ENCODE data around the gene GABBR2. TPM values are rescaled to one million over a fixed set of nuclear protein-coding genes. Genes with fewer than 3 reads are reported as not detected.

Gene GABBR2
- total RNA-seq, 4 donors from 2014 or later = under 0.01 to 0.62 TPM; not detected in 2

DNA sequence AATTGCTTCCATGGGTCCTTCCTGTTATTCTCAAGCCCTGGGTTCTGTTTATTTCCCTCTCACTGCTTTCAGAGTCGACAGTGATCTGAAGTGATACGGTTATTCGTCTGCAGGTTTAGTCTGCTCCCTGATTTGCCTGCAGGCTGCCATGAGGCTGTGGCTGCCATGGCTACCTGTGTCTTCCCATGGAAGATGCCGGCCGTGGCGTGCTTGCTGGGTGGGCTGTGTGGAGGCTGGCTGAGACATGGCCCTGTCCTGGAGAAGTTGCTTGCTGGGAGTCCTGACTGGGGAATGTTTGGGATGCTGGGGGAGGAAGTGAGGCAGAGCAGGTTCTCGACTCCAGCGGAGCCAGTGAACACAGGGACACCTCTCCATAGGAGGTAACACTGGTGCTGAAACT, 349.2 kb downstream of the GABBR2 start:
- Histone ChIP-seq H3K4me1 (no peaks in the 10 kb centered on the region), H3K27ac (no peak overlapping the region), H3K9me3 (no peaks in the 10 kb centered on the region), H3K4me3 (no peak overlapping the region), H3K36me3 (no peaks in the 10 kb centered on the region), H3K27me3 (peaks cover 0 to 3% of the 10 kb centered on the region in 2 donors)
- no peak for DNase-seq
- TF ChIP-seq CTCF (IDR thresholded peaks at IDR 0.05) (no peak), POLR2A (IDR thresholded peaks at IDR 0.05) (no peak)
- intact Hi-C loops (cut with DNase I; ENCODE audit: low total_unique reads) = no loop called here

- intact Hi-C loops (cut with DNase I; ENCODE audit: low total_unique reads) = no loop called here
- Histone ChIP-seq H3K4me3 (no peak overlapping the region), H3K9me3 (no peaks in the 10 kb centered on the region), H3K36me3 (no peaks in the 10 kb centered on the region), H3K27ac (no peak overlapping the region), H3K4me1 (no peaks in the 10 kb centered on the region), H3K27me3 (peaks cover 0 to 3% of the 10 kb centered on the region in 2 donors)
- DNase-seq = no peak
- no peak for TF ChIP-seq CTCF (IDR thresholded peaks at IDR 0.05)
- TF ChIP-seq POLR2A (IDR thresholded peaks at IDR 0.05) = no peak
These were observed 350.7 kb downstream of the GABBR2 start for GRCh38 chr9:98357921-98358535.

DNA sequence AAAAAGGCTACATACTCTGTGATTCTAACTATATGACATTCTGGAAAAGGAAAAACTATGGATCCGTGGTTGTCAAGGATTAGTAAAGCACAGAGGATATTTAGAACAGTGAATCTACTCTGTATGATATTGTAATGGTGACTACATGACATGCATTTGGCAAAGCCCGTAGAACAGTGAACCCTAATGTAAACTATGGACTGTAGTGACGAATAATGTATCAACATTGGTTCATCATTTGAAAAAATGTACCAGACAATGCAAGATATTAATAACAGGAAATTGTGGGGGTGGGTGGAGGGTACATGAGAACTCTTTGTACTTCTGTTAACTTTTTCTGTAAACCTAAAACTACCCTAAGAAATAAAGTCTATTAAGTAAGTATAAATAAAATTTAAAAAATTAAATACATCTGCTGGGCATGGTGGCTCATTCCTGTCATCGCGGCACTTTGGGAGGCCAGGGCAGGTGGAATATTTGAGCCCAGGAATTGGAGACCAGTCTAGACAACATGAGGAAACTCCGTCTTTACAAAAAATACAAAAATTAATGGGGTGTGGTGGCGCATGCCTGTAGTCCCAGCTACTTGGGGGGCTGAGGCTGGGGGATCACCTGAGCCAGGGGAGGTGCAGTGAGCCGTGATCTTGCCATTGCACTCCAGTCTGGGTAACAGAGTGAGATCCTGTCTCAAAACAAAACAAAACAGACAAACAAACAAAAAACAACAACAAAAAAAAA, 351.6 kb downstream of the GABBR2 start:
- Histone ChIP-seq H3K27me3 (peaks cover 0 to 3% of the 10 kb centered on the region in 2 donors), H3K27ac (no peak overlapping the region), H3K9me3 (peaks cover 0 to 2% of the 10 kb centered on the region in 2 donors), H3K4me1 (no peaks in the 10 kb centered on the region), H3K4me3 (no peak overlapping the region), H3K36me3 (no peaks in the 10 kb centered on the region)
- no peak for DNase-seq
- TF ChIP-seq CTCF (IDR thresholded peaks at IDR 0.05) (no peak), POLR2A (IDR thresholded peaks at IDR 0.05) (no peak)
- intact Hi-C loops (cut with DNase I; ENCODE audit: low total_unique reads) = no loop called here

- TF ChIP-seq POLR2A (IDR thresholded peaks at IDR 0.05) (no peak), CTCF (IDR thresholded peaks at IDR 0.05) (no peak)
- peaks cover 0 to 3% of the 10 kb centered on the region in 2 donors for H3K27me3 ChIP-seq
- H3K27ac ChIP-seq = no peak overlapping the region
- H3K4me3 ChIP-seq = no peak overlapping the region
- no peaks in the 10 kb centered on the region for H3K36me3 ChIP-seq
- no peak for DNase-seq
- peaks cover 0 to 8% of the 10 kb centered on the region in 2 donors for H3K9me3 ChIP-seq
- intact Hi-C loops (cut with DNase I; ENCODE audit: low total_unique reads) = no loop called here
- no peaks in the 10 kb centered on the region for H3K4me1 ChIP-seq
These were observed 352.4 kb downstream of the GABBR2 start for GRCh38 chr9:98356326-98356725.

DNA sequence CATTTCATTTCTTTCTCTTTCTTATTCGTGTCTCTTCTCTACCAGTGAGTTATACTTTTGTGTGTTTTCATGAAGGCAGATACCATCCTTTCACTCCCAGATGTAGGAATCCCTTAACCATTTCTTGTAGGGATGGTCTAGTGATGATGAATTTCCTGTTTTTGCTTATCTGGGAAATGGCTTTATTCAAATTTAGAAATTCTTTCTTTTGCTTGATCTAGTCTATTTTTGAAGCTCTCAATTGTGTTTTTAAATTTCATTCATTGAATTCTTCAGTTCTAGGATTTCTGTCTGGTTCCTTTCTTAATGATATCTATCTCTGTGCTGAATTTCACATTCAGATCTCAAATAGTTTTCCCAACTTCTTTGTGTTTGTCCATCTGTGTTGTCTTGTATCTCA, 357.4 kb downstream of the GABBR2 start:
- no peak overlapping the region for H3K27ac ChIP-seq
- no peaks in the 10 kb centered on the region for H3K4me1 ChIP-seq
- peaks cover 0 to 9% of the 10 kb centered on the region in 2 donors for H3K9me3 ChIP-seq
- peaks cover 0 to 3% of the 10 kb centered on the region in 2 donors for H3K27me3 ChIP-seq
- intact Hi-C loops (cut with DNase I; ENCODE audit: low total_unique reads) = no loop called here
- no peak overlapping the region for H3K4me3 ChIP-seq
- TF ChIP-seq CTCF (IDR thresholded peaks at IDR 0.05) (no peak), POLR2A (IDR thresholded peaks at IDR 0.05) (no peak)
- no peak for DNase-seq
- H3K36me3 ChIP-seq = no peaks in the 10 kb centered on the region

Measured in uterus (tissue), 4 donors.